NT2/D1 (cell line): ENCODE measurements around the gene CATSPERB.
"Not testable (repeated sequence)": the region's sequence is repeated elsewhere in the genome, so short reads cannot be mapped to it uniquely, and the experiment has no call there.

Experiments
- DNase-seq: peaks from one replicate; pipeline ENCODE4 v3.0.0-alpha.2; 2011; ENCODE audit warnings: low read depth, low spot score
- H3K27me3 ChIP-seq: 2 replicates; pipeline ENCODE4 v1.6.0; 2011; ENCODE audit warnings: mild to moderate bottlenecking; ENCODE audit not compliant: insufficient read length, insufficient read depth
- H3K36me3 ChIP-seq: 2 replicates; pipeline ENCODE4 v1.6.1; 2011; ENCODE audit warnings: mild to moderate bottlenecking, low read length, mixed read lengths; ENCODE audit not compliant: insufficient read depth, insufficient read length
- H3K4me1 ChIP-seq: 2 replicates; pipeline ENCODE4 v1.5.1; 2011; ENCODE audit not compliant: insufficient read depth, insufficient read length
- H3K4me3 ChIP-seq: 2 replicates; pipeline ENCODE4 v1.5.1; 2011; ENCODE audit warnings: low read depth; ENCODE audit not compliant: insufficient read length
- H3K9ac ChIP-seq: 2 replicates; pipeline ENCODE4 v1.6.0; 2011; ENCODE audit warnings: low read depth; ENCODE audit not compliant: insufficient read length
- H3K9me3 ChIP-seq: 2 replicates; pipeline ENCODE4 v1.5.1; 2011; ENCODE audit warnings: mild to moderate bottlenecking, low read length; ENCODE audit not compliant: insufficient read depth
- SUZ12 ChIP-seq: IDR thresholded peaks from 2 replicates; pipeline ENCODE4 v1.6.1; 2011; ENCODE audit not compliant: insufficient read length, insufficient read depth; ENCODE audit errors: extremely low read depth
- YY1 ChIP-seq: IDR thresholded peaks from 2 replicates; pipeline ENCODE4 v1.6.1; 2011; ENCODE audit not compliant: insufficient read length, insufficient read depth
- ZNF274 ChIP-seq: IDR thresholded peaks from 2 replicates; pipeline ENCODE4 v1.6.1; 2011; ENCODE audit warnings: mild to moderate bottlenecking, low read depth, low read length

The CATSPERB gene

DNA sequence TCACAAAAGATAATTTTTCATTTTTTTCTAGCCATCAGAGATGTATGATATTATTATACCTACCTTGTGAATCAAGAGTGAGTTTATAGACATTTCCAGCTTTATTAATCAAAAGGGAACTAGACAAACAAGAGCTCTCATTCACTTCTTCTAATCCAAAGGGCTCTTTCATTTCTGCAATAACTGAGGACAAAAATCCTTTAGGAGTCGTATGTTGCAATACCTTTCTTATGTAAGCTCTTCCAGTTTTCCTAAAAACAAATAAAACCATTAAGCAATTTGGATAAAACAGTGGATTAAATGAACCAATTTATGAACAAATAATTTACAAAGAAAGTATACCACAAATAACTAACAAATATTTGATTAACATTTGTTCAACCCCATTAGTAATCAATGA lies 107.1 kb downstream of the CATSPERB start:
- DNase-seq = no peak
- Histone ChIP-seq H3K36me3 (no peaks in the 10 kb centered on the region), H3K27me3 (no peaks in the 10 kb centered on the region), H3K9ac (no peak overlapping the region), H3K9me3 (no peaks in the 10 kb centered on the region), H3K4me3 (no peak overlapping the region), H3K4me1 (no peaks in the 10 kb centered on the region)
- no peak for TF ChIP-seq ZNF274

DNA sequence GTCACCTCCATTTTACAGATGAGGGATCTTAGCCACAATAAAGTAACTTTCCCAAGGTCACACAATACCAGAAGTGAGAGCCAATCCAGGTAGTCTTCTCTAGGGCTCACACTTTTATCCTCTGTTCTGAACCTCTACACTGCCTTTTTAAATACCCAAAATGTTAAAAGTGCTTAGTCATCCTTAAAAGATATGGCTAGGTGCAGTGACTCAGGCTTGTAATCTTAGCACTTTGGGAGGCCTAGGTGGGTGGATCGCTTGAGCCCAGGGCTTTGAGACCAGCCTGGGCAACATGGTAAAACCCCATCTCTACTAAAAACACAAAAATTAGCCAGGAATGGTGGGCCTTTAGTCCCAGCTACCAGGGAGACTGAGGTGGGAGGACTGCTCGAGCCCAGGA lies 117.7 kb downstream of the CATSPERB start:
- no peak overlapping the region for H3K4me3 ChIP-seq
- DNase-seq = no peak
- H3K4me1 ChIP-seq = no peaks in the 10 kb centered on the region
- TF ChIP-seq SUZ12 (no peak), ZNF274 (no peak), YY1 (no peak)
- H3K9ac ChIP-seq = no peak overlapping the region
- H3K36me3 ChIP-seq = no peaks in the 10 kb centered on the region
- H3K9me3 ChIP-seq = peaks cover 8% of the 10 kb centered on the region; the same call in 1 of the 2 replicates
- H3K27me3 ChIP-seq = no peaks in the 10 kb centered on the region

DNA sequence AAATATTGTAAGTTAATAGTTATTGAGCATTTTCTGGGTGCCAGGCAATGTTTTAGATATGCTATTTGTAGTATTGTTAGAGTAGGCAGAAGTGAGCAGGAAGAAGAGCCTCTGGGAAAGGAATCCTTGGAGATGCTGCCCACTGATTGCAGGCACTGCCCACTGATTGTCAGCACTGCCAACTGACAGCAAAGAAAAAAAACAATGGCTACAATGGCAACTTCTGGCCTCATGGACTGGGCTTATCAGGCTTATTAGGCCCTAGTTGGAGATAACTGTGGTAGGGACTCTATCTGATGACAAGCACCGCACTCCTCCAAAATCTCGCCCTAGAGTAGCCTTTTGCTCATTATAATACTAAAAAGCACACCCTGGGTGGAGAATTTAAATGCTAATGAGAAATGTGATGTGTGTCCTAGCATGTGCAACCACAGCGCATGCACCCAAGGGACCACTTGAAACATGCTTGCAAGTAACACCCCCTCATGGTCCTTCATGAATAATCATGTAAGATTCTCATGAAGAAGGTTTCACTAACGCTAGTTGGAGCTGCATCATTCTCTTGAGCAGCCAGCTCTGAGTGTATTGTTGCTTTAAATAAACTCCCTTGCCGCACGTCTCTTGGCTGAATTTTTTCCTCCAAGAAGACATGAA lies 118.3 kb downstream of the CATSPERB start:
- DNase-seq = no peak
- Histone ChIP-seq H3K9me3 (peaks cover 8% of the 10 kb centered on the region; the same call in 1 of the 2 replicates), H3K9ac (no peak overlapping the region), H3K27me3 (no peaks in the 10 kb centered on the region), H3K4me3 (no peak overlapping the region), H3K4me1 (no peaks in the 10 kb centered on the region), H3K36me3 (no peaks in the 10 kb centered on the region)
- TF ChIP-seq SUZ12 (no peak), ZNF274 (no peak), YY1 (no peak)

DNA sequence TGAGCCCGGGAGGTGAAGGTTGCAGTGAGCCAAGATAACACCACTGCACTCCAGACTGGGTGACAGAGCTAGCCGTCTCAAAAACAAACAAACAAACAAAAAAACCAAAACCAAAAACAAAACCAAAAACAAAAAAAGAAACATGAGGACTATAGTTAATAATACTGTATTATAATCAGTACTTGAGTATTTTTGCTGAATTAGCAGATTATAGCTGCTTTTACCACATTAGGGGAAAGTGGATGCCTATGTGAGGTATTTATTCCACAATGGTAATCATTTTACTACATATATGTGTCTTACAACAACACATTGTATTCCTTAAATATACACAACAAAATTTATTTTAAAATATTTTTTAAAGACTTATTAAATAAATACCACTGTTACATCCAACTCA lies 120.4 kb downstream of the CATSPERB start:
- H3K4me1 ChIP-seq = no peaks in the 10 kb centered on the region
- H3K9me3 ChIP-seq = peaks cover 8% of the 10 kb centered on the region; the same call in 1 of the 2 replicates
- no peaks in the 10 kb centered on the region for H3K27me3 ChIP-seq
- no peaks in the 10 kb centered on the region for H3K36me3 ChIP-seq
- DNase-seq = no peak
- no peak overlapping the region for H3K9ac ChIP-seq
- no peak for TF ChIP-seq ZNF274
- no peak for TF ChIP-seq YY1
- no peak for TF ChIP-seq SUZ12
- no peak overlapping the region for H3K4me3 ChIP-seq

DNA sequence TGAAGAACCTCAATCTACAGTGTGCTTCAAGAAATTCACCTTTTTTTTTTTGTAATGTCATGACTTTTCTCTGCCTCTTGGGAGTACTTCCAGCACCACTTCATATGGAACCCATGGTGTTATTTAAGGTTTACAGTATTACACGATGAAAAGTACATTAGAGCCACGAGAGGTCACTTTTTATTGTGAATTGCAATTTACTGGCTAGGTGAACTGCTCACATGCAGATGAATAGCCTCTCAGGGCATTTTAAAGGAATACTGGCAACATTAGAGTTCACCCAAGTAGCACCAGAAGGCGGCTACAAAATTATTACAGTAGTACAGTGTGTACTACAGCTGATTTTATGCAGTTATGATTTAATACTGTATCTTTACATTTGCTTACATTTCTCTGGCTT lies 122.7 kb downstream of the CATSPERB start:
- TF ChIP-seq YY1 (no peak), SUZ12 (no peak), ZNF274 (no peak)
- Histone ChIP-seq H3K9me3 (peaks cover 8% of the 10 kb centered on the region; the same call in 1 of the 2 replicates), H3K4me3 (no peak overlapping the region), H3K9ac (no peak overlapping the region), H3K27me3 (no peaks in the 10 kb centered on the region), H3K36me3 (no peaks in the 10 kb centered on the region), H3K4me1 (no peaks in the 10 kb centered on the region)
- no peak for DNase-seq

DNA sequence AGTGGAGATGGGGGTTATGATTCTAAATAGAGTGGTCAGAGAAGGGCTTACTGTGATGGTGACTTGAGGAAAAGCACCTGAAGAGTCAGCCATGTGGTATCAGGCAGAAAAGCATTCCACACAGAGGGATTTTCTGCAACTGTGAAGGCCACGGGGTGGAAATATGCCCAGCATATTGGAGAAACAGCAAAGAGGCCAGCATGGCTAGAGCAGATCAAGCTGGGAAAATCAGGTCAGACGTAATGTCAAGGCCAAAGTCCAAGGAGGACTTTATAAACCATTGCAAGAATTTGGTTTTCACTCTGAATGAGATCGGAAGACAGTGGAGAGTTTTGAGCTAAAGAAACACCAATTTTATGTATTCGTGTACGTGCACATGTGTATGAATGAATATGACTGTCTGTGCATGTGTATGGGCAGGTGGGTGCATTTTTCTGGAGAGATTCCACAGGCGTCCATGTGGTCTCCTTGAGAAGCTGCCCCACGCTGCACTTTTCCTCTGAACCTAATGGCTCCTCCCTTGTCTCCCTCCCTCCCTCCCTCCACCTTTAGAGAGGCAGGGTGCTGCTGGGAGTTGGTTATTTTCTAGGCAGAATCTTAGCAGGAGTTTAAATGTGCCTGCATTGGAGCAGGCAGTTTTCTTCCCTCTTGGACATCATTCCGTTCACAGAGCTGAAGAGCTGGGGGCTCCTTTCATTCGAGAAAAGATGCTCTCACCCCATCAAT lies 124.4 kb downstream of the CATSPERB start:
- Histone ChIP-seq H3K4me3 (no peak overlapping the region), H3K4me1 (no peaks in the 10 kb centered on the region), H3K9ac (no peak overlapping the region), H3K27me3 (no peaks in the 10 kb centered on the region), H3K36me3 (no peaks in the 10 kb centered on the region), H3K9me3 (no peaks in the 10 kb centered on the region)
- TF ChIP-seq YY1 = no peak
- TF ChIP-seq SUZ12 = no peak
- no peak for TF ChIP-seq ZNF274
- DNase-seq = no peak

DNA sequence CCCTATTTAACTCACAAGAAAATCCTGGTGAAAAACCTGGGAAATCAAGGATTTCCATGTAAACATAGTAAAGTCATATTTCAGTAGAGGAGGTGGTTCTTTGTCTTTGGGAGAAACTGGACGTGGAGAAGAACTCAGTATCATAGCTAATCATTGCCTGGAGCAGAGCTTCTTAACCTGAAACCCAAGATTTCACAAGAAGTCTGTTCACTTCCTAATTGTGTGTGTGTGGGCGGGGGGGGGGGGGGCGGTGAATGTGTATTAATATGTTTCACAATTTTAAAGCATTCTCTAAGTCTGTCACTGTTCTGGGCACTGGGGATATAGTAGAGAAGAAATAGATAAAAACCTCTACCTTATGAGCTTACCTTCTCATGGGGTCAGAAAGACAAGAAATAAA lies 125.0 kb downstream of the CATSPERB start:
- H3K4me3 ChIP-seq = no peak overlapping the region
- H3K27me3 ChIP-seq = no peaks in the 10 kb centered on the region
- H3K9ac ChIP-seq = no peak overlapping the region
- DNase-seq = no peak
- TF ChIP-seq SUZ12 (no peak), ZNF274 (no peak), YY1 (no peak)
- no peaks in the 10 kb centered on the region for H3K36me3 ChIP-seq
- H3K9me3 ChIP-seq = no peaks in the 10 kb centered on the region
- H3K4me1 ChIP-seq = no peaks in the 10 kb centered on the region

DNA sequence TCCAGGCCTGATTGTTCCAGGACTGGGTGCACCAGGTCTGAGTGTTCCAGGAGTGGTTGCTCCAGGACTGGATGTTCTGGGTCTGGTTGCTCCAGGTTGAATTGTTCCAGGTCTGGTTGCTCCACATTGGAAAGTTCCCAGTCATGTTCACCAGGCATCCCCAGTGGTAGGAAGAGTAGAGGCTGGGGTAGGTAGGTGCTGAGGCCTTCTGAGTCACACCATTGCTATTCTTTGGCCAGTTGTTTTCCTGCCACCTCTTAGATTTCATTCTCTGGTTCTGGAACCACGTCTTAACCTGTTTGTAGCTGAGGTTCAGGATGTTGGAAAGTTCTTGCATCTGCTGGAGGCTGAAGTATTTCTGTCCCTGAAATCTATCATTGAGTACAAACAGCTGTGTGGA lies 127.3 kb downstream of the CATSPERB start:
- H3K36me3 ChIP-seq, H3K27me3 ChIP-seq, H3K9ac ChIP-seq, DNase-seq, H3K4me1 ChIP-seq, H3K9me3 ChIP-seq, H3K4me3 ChIP-seq: not testable (repeated sequence)
